Skeletal muscle satellite cell (primary cell): Measurements from ENCODE around the gene COL11A1.
"Not testable (repeated sequence)": the region's sequence is repeated elsewhere in the genome, so short reads cannot be mapped to it uniquely, and the experiment has no call there.

Experiments
- H3K27me3 ChIP-seq: 2 replicates; pipeline ENCODE4 v1.7.0; 2013; ENCODE audit warnings: low read length; ENCODE audit not compliant: control insufficient read depth, insufficient read depth
- H3K36me3 ChIP-seq: 2 replicates; pipeline ENCODE4 v1.7.0; 2013; ENCODE audit warnings: mild to moderate bottlenecking, control low read depth, low read length; ENCODE audit not compliant: insufficient read depth
- H3K4me1 ChIP-seq: 2 replicates; pipeline ENCODE4 v1.7.0; 2013; ENCODE audit warnings: low read length; ENCODE audit not compliant: control insufficient read depth, insufficient read depth
- H3K4me2 ChIP-seq: 2 replicates; pipeline ENCODE4 v1.7.0; 2013; ENCODE audit warnings: mild to moderate bottlenecking, low read length
- H3K4me3 ChIP-seq: 2 replicates; pipeline ENCODE4 v1.7.0; 2013; ENCODE audit warnings: low read length
- H3K9ac ChIP-seq: 2 replicates; pipeline ENCODE4 v1.7.0; 2013; ENCODE audit warnings: mild to moderate bottlenecking, low read depth, low read length, moderate library complexity
- H3K9me3 ChIP-seq: replicated peaks from 2 replicates; pipeline ENCODE4 v1.7.0; 2013; ENCODE audit warnings: mild to moderate bottlenecking, control low read depth, low read length

The COL11A1 gene

GRCh38 chr1:102826706-102827105 lies 281.6 kb downstream of the COL11A1 start:
- not testable (repeated sequence) for H3K36me3 ChIP-seq, H3K4me1 ChIP-seq, H3K27me3 ChIP-seq, H3K9me3 ChIP-seq, H3K9ac ChIP-seq, H3K4me2 ChIP-seq, H3K4me3 ChIP-seq
